Sciatic nerve (tissue), 2 donors: Measurements from ENCODE around the gene OLFML1. TPM values are rescaled to one million over a fixed set of nuclear protein-coding genes. Genes with fewer than 3 reads are reported as not detected.
A peak's percentile ranks its signal among the peaks of the same experiment; 100 is the strongest.
"Not testable (repeated sequence)": the region's sequence is repeated elsewhere in the genome, so short reads cannot be mapped to it uniquely, and the experiment has no call there.

Experiments used
- ATAC-seq: fragments of 200-7000 bp; cut with Tn5 transposase; one replicate; pipeline ENCODE4 v1.9.1; 2020; ENCODE audit warnings: mild to moderate bottlenecking, moderate library complexity
- DNase-seq: peaks from one replicate; pipeline ENCODE4 v3.0.0-alpha.2; 2020; ENCODE audit warnings: low spot score
- intact Hi-C: fragments of 100-400 bp; cut with DNase I; formaldehyde crosslinking; loops from one replicate; pipeline ENCODE4 v1.14.2; 2022
- total RNA-seq: library from RNA; stranded (reverse); fragmentation: NEBNext Ultra II Directional; extraction: Animal tissue kit (Norgen Biotek cat#: 25700); gene quantifications from one replicate; pipeline ENCODE4 v1.2.1, GENCODE V29; 2021
- donor health status: DM: no; HTN: no; CAD: no.
- donor health status: DM: no; HTN: no; CAD: no.

The OLFML1 gene
- total RNA-seq, 1 donor from 2014 or later: 27.2 TPM

DNA sequence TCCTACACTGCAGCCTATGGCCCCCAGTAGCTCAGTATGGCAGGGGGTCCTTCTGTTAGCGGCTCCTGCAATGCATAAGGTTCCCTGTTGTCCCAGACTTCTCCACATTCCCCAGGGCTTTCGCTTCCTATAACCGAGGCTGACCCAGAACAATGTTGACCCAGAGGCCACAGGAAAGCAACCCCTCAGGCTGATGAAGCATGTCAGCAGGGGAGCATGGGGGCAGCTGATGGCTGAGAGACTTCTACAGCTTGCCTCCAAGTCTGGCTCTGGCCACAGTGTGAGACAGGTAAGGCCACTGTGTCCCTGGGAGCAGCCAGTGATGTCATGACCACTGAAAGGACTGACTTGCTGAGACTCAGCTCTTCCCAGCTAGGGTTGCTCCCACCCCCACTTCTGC is 15.9 kb downstream of the OLFML1 start:
- DNase-seq: no peak
- no peak for ATAC-seq
- intact Hi-C loops: no loop called here

- DNase-seq: no peak
- intact Hi-C loops: no loop called here
- no peak for ATAC-seq
Observed at GRCh38 chr11:7501894-7502293, 16.6 kb downstream of the OLFML1 start.

- no peak for ATAC-seq
- no peak for DNase-seq
- intact Hi-C loops: no loop called here
Observed at GRCh38 chr11:7506243-7506642, 20.9 kb downstream of the OLFML1 start.

- ATAC-seq (no peak), DNase-seq (no peak)
- intact Hi-C loops: no loop called here
Observed at GRCh38 chr11:7508087-7508486, 22.8 kb downstream of the OLFML1 start.

DNA sequence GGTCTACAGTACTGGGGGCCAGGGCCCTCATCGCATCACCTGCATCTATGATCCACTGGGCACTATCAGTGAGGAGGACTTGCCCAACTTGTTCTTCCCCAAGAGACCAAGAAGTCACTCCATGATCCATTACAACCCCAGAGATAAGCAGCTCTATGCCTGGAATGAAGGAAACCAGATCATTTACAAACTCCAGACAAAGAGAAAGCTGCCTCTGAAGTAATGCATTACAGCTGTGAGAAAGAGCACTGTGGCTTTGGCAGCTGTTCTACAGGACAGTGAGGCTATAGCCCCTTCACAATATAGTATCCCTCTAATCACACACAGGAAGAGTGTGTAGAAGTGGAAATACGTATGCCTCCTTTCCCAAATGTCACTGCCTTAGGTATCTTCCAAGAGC is 24.7 kb downstream of the OLFML1 start:
- intact Hi-C loops: no loop called here
- DNase-seq: no peak
- ATAC-seq: no peak

GRCh38 chr11:7511401-7511800 is 26.1 kb downstream of the OLFML1 start:
- intact Hi-C loops: no loop called here

GRCh38 chr11:7512525-7513233 is 27.4 kb downstream of the OLFML1 start:
- intact Hi-C loops: no loop called here
- DNase-seq: peak; percentile 80
- peak; percentile 78 for ATAC-seq

More at GRCh38 chr11:7511401-7511800, 26.1 kb downstream of the OLFML1 start:
- ATAC-seq: peak; percentile 1
- no peak for DNase-seq

DNA sequence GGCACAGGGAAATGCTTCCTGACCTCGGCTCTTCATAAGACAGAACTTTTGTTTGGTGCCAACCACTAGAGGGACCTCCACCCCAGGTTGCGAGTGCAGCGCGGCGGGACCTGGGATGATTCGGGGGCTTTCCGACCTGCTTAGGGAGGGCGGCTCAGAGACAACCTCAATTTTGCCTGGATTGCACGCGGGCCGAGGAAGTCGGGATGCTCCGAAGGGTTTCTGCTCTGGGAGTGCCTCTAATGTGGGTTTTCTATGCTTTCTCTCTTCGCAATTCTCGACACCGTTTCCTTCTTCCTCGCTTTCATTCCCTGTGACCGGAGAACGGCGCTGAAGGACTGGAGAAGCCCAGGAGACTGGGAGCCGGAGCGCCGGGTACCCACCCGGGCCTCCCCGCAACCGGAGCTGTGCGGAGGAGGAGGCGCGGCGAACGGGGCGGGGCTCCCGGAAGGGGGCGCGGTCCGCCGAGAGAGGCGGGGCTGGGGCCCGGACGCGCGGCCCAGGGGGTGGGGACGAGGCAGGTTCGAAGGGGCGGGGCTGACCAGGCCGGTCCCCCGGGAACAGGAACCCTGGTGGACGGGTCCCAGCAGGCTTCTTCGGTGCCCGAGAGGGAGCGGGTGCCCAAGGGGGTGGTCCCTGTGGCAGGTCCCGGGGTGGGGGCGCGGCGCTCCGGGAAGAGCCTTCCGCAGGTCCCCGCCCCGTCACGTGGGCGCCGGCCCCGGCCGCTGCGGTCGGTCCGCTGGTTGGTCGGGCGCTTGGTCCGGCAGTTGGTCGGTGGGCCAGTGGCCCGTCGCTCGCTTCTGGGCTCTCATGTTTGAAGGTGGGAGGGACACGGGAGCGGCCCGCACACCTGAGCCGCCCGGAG is 28.2 kb downstream of the OLFML1 start, which contains the start of gene PPFIBP2:
PPFIBP2 (plus strand) TSS at position 766 of the 865 bp plus-strand sequence. CDS start 35,477 bp downstream, outside the sequence.
- DNase-seq: peak; percentile 93
- intact Hi-C loops: no loop called here
- ATAC-seq: peak; percentile 93

DNA sequence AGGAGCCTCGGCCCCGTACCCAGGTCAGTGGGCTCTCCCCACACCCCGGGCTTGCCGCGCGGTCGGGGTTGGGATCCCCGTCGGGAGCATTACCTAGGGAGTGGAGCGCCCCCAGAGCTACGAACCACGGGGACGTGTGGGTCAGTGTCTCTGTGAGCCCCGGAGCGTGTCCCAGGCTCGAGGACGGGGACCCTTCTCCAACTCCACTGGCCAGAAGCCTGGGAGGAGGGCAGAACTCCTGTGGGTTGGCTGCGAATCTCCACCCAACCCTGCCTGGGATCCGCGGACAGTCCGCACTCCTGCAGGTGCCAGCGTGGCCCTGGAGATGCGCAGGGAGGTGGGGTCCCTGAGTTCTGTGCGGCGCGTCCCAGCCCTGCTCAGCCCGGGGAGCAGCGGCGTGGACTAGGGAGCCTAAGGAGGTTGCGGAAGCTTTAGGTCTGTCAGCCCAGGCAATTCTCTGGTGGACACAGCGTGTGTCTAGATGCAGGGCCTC is 28.8 kb downstream of the OLFML1 start:
- DNase-seq (peak; percentile 64), ATAC-seq (peak; percentile 29)
- intact Hi-C loops: no loop called here

DNA sequence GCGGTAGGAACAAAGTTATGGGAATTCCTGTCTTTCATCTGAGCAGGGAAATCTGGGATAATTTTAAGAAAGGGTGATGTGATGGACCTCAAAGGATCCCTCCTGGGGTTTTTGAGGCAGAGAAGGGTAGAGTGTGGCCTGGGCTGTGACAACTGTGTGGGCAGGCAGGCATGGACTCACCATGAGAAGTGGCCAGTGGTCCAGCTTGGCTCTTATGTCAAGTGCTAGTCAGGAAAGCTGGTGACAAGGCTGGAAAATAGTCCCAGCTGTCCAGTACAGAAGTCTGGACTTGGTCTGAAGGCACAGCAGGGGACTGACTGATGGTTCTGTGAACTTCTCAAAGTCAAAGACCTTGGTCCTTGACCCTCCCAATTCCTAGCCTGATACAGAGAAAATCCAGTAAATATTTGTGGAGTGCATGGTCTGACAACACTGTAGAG is 30.2 kb downstream of the OLFML1 start:
- DNase-seq (no peak), ATAC-seq (no peak)
- intact Hi-C loops: no loop called here

- intact Hi-C loops: no loop called here
- DNase-seq (no peak), ATAC-seq (no peak)
Observed at GRCh38 chr11:7516475-7516874, 31.2 kb downstream of the OLFML1 start.

GRCh38 chr11:7517743-7518142 is 32.4 kb downstream of the OLFML1 start:
- DNase-seq, ATAC-seq, intact Hi-C loops: not testable (repeated sequence)

DNA sequence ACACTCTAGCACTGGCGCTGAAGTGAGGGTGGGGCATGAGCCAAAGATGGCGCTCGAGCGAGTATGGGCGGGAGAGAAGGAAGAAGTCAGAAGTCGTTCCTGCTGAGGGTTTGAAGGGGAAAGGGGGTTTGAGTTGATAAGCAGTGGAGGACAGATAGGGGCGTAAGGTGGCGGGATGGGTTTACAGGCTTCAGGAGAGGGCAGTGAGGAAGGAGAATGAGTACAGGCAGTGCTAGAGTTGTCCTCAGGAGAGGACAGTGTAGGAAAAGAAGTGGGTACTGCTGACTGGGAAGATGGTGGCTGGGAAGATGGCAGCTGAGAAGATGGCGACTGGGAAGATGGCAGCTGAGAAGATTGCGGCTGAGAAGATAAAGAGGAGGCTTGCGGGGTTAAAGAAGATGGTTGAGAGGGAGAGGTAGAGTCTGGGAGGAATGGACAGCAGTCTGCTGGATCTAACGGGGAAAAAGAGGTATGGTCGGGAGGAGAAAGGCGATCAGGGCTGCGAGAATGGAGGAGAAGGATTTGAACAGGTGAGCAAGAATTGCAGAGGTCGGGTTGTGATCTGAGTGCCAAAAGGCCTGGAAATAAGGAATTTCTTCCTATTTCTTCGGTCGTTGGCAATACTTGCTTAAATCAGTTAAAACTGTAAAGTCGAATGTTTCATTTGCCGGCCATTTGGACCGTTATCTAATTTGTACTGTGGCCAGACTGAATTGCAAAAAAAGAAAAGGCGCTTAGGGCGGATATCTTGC is 33.7 kb downstream of the OLFML1 start:
- intact Hi-C loops: no loop called here
- ATAC-seq (no peak), DNase-seq (no peak)

- ATAC-seq (no peak), DNase-seq (no peak)
- intact Hi-C loops: no loop called here
Observed at GRCh38 chr11:7520011-7520942, 35.0 kb downstream of the OLFML1 start.

DNA sequence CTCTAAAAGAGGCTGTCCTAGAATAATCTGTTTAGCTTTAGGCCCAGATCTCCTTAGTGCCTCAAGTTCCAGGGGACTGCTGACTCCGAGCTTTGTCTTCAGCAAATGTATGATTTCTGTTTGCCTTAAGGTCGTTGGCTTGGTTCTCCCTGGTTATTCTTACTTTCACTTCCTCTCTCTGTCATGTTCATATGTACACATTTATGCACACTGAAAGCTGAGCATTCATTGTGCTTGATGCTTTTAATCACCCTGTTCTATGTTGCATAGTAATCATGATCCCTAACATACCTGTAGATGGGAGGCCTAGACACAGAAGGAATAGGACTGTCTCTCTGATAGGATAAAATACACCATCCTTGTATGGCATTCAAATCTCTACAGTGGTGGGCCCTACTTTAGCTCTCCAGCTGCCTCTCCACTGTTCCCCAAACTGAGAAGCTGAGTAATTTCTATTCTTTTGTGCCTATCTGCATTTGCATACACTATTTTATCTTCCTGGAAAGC is 35.7 kb downstream of the OLFML1 start:
- intact Hi-C loops: no loop called here
- ATAC-seq (peak; percentile 46), DNase-seq (no peak)

DNA sequence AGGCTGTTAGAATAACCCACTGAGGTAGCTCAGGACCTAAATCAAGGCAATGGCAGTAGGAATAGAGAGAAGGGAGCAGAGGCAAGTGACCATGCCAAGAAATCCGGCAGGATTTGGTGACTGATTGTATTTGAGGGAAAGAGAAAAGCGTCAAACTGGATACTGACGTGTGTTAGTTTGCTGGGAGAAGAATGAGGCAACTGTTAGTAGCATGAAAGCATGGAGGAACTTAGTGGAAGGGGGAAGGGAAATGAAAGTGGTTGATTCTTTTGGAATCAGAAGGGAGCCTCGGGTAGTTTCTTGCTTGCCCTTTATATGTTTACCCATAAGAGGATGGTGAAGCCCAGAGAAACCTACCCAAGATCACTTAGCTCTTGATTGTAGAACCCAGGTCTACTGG is 36.8 kb downstream of the OLFML1 start:
- peak; percentile 8 for ATAC-seq
- intact Hi-C loops: no loop called here

DNA sequence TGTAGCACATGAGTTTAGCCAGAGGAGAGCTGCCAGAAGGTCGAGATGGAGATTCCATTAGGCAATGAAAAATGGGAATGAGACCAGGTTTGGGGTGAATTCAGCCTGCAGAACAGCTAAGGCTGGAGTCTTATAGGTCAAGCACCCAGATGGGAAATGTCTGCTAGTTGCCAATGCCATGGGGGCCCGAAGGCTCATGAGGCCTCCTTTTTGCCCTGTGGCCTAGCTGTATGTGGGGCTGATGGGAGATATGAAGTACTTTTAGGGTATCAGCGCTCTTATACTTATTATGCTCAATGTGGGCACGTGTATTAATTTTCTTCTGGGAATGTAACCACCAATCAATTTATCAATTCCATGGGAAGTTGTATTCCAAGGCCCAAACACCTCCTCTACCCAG is 37.2 kb downstream of the OLFML1 start:
- intact Hi-C loops: no loop called here
- DNase-seq: no peak
- no peak for ATAC-seq

More for the DNA sequence above, 36.8 kb downstream of the OLFML1 start:
- no peak for DNase-seq
